Neutrophil (primary cell): ENCODE measurements around the gene DUSP14.
"Not testable (repeated sequence)": the region's sequence is repeated elsewhere in the genome, so short reads cannot be mapped to it uniquely, and the experiment has no call there.

Experiments
- H3K27ac ChIP-seq: fragments of 200-600 bp; sonication (generic); 2 replicates; pipeline ENCODE4 v1.5.1; 2016; ENCODE audit warnings: mild to moderate bottlenecking, moderate library complexity
- H3K27me3 ChIP-seq: fragments of 200-600 bp; sonication (generic); 2 replicates; pipeline ENCODE4 v1.6.0; 2016; ENCODE audit warnings: mild to moderate bottlenecking
- H3K36me3 ChIP-seq: fragments of 200-600 bp; sonication (generic); 2 replicates; pipeline ENCODE4 v1.5.1; 2017
- H3K4me1 ChIP-seq, 2 experiments: fragments of 200-600 bp in 1 of 2; sonication (generic) in 1 of 2; 1 replicate in 1 of 2; 2 replicates in 1 of 2; pipeline versions ENCODE4 v1.5.1 to v1.6.1; 2013 to 2016; ENCODE audit warnings: low read depth in 1 of 2, low read length in 1 of 2, mild to moderate bottlenecking in 1 of 2, moderate library complexity in 1 of 2; ENCODE audit not compliant: control insufficient read depth in 1 of 2, insufficient read depth in 1 of 2
- H3K4me3 ChIP-seq, 2 experiments: fragments of 200-600 bp in 1 of 2; sonication (generic) in 1 of 2; 1 replicate in 1 of 2; 2 replicates in 1 of 2; pipeline ENCODE4 v1.5.1; 2013 to 2016; ENCODE audit warnings: low read depth in 1 of 2, low read length in 1 of 2, mild to moderate bottlenecking in 1 of 2, moderate library complexity in 1 of 2
- H3K9me3 ChIP-seq: fragments of 200-600 bp; sonication (generic); 2 replicates; pipeline ENCODE4 v1.5.1; 2016
- TF ChIP-seq, protein P1 (sequence below): fragments of 200-600 bp; sonication (generic); IDR thresholded peaks from 2 replicates; pipeline ENCODE4 v1.5.1; 2016; ENCODE audit warnings: antibody characterized with exemption

The DUSP14 gene

DNA sequence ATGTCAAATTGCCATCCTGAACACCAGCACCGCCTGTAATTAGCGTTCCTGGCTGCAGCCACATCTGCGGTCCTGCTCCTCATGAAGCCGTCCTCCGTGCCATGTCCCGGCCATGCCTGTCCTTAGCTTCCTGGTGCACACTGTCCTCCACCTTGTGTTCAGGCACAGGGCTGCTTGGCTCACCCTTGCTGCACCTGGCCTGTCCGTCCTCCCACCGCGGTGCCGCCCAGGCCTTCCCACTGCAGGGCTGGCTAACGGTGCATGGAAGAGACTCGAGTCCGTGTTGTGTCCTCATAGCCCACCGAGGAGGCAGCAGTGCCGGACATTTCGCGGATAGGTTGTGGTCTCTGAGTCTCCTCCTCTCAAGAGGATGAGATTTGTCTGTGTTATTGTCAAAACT lies 20.4 kb downstream of the DUSP14 start:
- no peaks in the 10 kb centered on the region for H3K4me1 ChIP-seq
- no peaks in the 10 kb centered on the region for H3K9me3 ChIP-seq
- H3K27ac ChIP-seq = no peak overlapping the region
- peaks cover 25% of the 10 kb centered on the region for H3K36me3 ChIP-seq
- H3K4me3 ChIP-seq = no peak overlapping the region
- no peaks in the 10 kb centered on the region for H3K27me3 ChIP-seq
- TF ChIP-seq, protein P1, sequence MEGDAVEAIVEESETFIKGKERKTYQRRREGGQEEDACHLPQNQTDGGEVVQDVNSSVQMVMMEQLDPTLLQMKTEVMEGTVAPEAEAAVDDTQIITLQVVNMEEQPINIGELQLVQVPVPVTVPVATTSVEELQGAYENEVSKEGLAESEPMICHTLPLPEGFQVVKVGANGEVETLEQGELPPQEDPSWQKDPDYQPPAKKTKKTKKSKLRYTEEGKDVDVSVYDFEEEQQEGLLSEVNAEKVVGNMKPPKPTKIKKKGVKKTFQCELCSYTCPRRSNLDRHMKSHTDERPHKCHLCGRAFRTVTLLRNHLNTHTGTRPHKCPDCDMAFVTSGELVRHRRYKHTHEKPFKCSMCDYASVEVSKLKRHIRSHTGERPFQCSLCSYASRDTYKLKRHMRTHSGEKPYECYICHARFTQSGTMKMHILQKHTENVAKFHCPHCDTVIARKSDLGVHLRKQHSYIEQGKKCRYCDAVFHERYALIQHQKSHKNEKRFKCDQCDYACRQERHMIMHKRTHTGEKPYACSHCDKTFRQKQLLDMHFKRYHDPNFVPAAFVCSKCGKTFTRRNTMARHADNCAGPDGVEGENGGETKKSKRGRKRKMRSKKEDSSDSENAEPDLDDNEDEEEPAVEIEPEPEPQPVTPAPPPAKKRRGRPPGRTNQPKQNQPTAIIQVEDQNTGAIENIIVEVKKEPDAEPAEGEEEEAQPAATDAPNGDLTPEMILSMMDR = no peak

DNA sequence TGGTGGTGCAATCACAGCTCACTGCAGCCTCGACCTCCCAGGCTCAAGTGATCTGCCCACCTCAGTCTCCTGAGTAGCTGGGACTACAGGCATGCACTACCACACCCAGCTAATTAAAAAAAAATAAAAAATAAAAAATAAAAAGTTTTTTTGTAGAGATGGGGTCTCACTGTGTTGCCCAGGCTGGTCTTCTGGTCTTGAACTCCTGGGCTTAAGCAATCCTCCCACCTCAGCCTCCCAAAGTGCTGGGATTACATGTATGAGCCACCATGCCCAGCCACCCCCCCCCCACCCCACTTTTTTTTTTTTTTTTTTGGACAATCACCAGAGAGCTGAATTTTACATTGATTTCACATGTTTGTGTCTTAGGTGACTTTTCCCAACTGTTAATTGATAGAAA lies 22.0 kb downstream of the DUSP14 start:
- H3K9me3 ChIP-seq, H3K4me1 ChIP-seq, H3K27ac ChIP-seq, H3K27me3 ChIP-seq, H3K4me3 ChIP-seq: not testable (repeated sequence)
- peaks cover 41% of the 10 kb centered on the region for H3K36me3 ChIP-seq

DNA sequence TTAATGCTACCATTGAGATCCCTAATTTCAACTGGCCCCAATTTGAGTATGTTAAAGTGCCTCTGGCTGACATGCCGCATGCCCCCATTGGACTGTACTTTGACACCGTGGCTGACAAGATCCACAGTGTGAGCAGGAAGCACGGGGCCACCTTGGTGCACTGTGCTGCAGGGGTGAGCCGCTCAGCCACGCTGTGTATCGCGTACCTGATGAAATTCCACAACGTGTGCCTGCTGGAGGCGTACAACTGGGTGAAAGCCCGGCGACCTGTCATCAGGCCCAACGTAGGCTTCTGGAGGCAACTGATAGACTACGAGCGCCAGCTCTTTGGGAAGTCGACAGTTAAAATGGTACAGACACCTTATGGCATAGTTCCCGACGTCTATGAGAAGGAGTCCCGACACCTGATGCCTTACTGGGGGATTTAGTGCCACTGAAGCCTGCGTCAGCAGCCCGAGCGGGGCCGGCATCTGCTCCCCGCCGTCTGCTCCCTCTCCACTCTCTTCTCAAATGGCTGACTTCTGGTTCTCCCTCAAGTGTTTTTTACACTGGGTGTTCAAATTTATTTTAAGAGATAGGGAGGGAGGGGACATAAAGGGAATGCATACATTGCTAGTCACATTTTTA lies 22.9 kb downstream of the DUSP14 start:
- Histone ChIP-seq H3K9me3 (no peaks in the 10 kb centered on the region), H3K4me1 (no peaks in the 10 kb centered on the region), H3K27ac (no peak overlapping the region), H3K36me3 (peaks cover 50% of the 10 kb centered on the region), H3K27me3 (no peaks in the 10 kb centered on the region), H3K4me3 (no peak overlapping the region)
- TF ChIP-seq, protein P1 = no peak

DNA sequence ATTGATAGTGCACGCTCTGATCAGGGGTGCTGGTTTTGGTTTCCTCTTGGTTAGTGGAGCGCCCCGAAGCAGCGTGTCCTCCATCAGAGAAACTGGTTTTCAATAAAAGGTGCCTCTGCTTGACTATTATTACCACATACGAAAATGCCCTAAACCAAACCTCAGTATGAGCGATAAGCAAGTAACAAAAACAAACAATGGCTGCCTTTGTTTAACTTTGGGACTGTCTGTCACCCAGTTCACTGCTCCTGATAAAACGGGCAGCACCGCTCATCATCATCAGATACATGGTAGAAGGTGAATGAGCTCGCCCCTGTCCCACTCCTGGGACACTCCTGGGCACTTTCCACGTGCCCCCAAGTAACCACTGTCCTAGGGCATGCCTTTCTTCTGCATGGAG lies 24.0 kb downstream of the DUSP14 start:
- Histone ChIP-seq H3K36me3 (peaks cover 61% of the 10 kb centered on the region), H3K27me3 (no peaks in the 10 kb centered on the region), H3K4me1 (no peaks in the 10 kb centered on the region), H3K9me3 (no peaks in the 10 kb centered on the region), H3K4me3 (no peak overlapping the region), H3K27ac (no peak overlapping the region)
- TF ChIP-seq, protein P1 = no peak

DNA sequence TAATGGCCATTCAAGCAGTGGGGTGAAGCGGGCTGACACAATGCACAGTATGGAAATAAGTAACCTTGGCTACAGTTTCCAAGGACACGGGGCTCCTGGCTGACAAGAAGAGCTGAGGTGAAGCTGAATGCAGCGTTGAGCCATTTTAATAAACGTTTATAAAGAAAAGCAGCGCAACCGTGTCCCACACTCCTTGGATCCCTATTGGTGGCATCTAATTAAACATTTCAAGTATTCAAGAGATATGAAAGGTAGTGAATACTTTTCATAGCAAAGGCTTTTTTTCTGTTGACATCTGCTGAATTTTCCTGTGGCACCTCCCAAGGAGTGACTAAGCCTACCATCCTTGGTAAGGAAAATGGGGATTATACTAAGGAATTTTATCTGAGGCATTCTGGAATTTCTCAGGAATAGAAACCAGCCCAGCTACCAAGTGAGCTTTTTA lies 26.5 kb downstream of the DUSP14 start:
- no peaks in the 10 kb centered on the region for H3K9me3 ChIP-seq
- no peaks in the 10 kb centered on the region for H3K4me1 ChIP-seq
- peaks cover 86% of the 10 kb centered on the region for H3K36me3 ChIP-seq
- TF ChIP-seq, protein P1 = no peak
- no peaks in the 10 kb centered on the region for H3K27me3 ChIP-seq
- H3K27ac ChIP-seq = no peak overlapping the region
- no peak overlapping the region for H3K4me3 ChIP-seq

DNA sequence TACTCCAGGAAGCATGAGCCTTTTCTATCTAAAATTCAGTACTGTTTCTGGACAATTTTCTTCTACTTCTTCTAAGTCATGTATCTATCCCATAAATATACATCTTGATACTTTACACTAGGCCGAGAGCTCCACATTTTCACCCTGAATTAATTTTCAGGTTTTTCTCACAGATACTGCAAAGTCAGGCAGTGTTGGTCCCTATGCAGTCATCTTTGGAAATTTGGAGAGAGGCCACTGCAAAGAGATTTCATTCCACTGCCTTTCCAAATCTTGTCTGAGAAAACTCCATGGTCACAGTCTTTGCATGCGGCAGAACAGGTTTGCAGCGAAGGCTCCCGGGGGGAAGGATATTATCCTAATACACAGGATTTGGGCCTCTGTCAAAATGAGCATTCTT lies 28.2 kb downstream of the DUSP14 start:
- Histone ChIP-seq H3K36me3 (peaks cover 95% of the 10 kb centered on the region), H3K27me3 (no peaks in the 10 kb centered on the region), H3K27ac (no peak overlapping the region), H3K9me3 (no peaks in the 10 kb centered on the region), H3K4me1 (no peaks in the 10 kb centered on the region), H3K4me3 (no peak overlapping the region)
- TF ChIP-seq, protein P1 = no peak
